HG03060 (cell line): ENCODE results near the gene CEP78.
"Not testable (repeated sequence)": the region's sequence is repeated elsewhere in the genome, so short reads cannot be mapped to it uniquely, and the experiment has no call there.

Experiments
- ATAC-seq: cut with Tn5 transposase; IDR thresholded peaks from one replicate; pipeline ENCODE4 v1.9.1; 2021; ENCODE audit warnings: low read depth, moderate number of reproducible peaks; ENCODE audit not compliant: unreplicated experiment

The CEP78 gene

GRCh38 chr9:78284181-78284580, 48.3 kb downstream of the CEP78 start:
- ATAC-seq, result not testable (repeated sequence)

- ATAC-seq, result no peak
Measured at GRCh38 chr9:78286125-78286524, 50.2 kb downstream of the CEP78 start.

- no peak for ATAC-seq
Measured at GRCh38 chr9:78286946-78287388, 51.1 kb downstream of the CEP78 start.

- ATAC-seq, result no peak
Measured at GRCh38 chr9:78288214-78288892, 52.5 kb downstream of the CEP78 start.

GRCh38 chr9:78289474-78289873, 53.6 kb downstream of the CEP78 start:
- no peak for ATAC-seq

- ATAC-seq, result no peak
Measured at GRCh38 chr9:78291240-78291925, 55.5 kb downstream of the CEP78 start.

GRCh38 chr9:78292026-78292425, 56.2 kb downstream of the CEP78 start:
- no peak for ATAC-seq

- ATAC-seq, result no peak
Measured at GRCh38 chr9:78292716-78293497, 57.0 kb downstream of the CEP78 start.

- no peak for ATAC-seq
Measured at GRCh38 chr9:78294290-78295176, 58.7 kb downstream of the CEP78 start.

- ATAC-seq, result no peak
Measured at GRCh38 chr9:78295177-78295575, 59.3 kb downstream of the CEP78 start.

GRCh38 chr9:78295731-78296130, 59.9 kb downstream of the CEP78 start:
- no peak for ATAC-seq

- ATAC-seq, result no peak
Measured at GRCh38 chr9:78296201-78296892, 60.5 kb downstream of the CEP78 start.

GRCh38 chr9:78296893-78297671, 61.2 kb downstream of the CEP78 start, which contains the start of gene PSAT1:
PSAT1 (plus strand) TSS chr9:78297125; CDS start chr9:78297211, 86 bp downstream.
- ATAC-seq, result peak; percentile 98

- peak; percentile 39 for ATAC-seq
Measured at GRCh38 chr9:78297672-78297961, 61.7 kb downstream of the CEP78 start.

GRCh38 chr9:78298046-78298765, 62.3 kb downstream of the CEP78 start:
- no peak for ATAC-seq

- no peak for ATAC-seq
Measured at GRCh38 chr9:78300209-78300608, 64.3 kb downstream of the CEP78 start.

GRCh38 chr9:78301466-78301865, 65.6 kb downstream of the CEP78 start:
- ATAC-seq, result no peak

GRCh38 chr9:78303377-78304062, 67.6 kb downstream of the CEP78 start:
- no peak for ATAC-seq
